Breast epithelium (tissue), 4 donors: ENCODE results near the gene VCY. TPM values are rescaled to one million over a fixed set of nuclear protein-coding genes. Genes with fewer than 3 reads are reported as not detected.
"Not testable (repeated sequence)": the region's sequence is repeated elsewhere in the genome, so short reads cannot be mapped to it uniquely, and the experiment has no call there.

Experiments
- DNase-seq, 2 donors: peaks; one replicate each; pipeline ENCODE4 v3.0.0-alpha.2; 2019; ENCODE audit warnings: low spot score in 2 of 2
- H3K27ac ChIP-seq, 2 donors: fragments of 200-600 bp; sonication (generic) in 1 of 2; one replicate each; pipeline ENCODE4 v1.5.1; 2016 to 2019; ENCODE audit warnings: mild to moderate bottlenecking in 1 of 2
- H3K27me3 ChIP-seq, 2 donors: fragments of 200-600 bp; sonication (generic) in 1 of 2; one replicate each; pipeline versions ENCODE4 v1.5.1 to v1.6.0; 2017 to 2019; ENCODE audit warnings: control low read depth in 1 of 2, mild to moderate bottlenecking in 1 of 2
- H3K36me3 ChIP-seq: fragments of 200-600 bp; one replicate; pipeline ENCODE4 v1.5.1; 2019
- H3K4me1 ChIP-seq, 2 donors: fragments of 200-600 bp; sonication (generic); one replicate each; pipeline ENCODE4 v1.5.1; 2016 to 2019; ENCODE audit warnings: control low read depth in 1 of 2
- H3K4me3 ChIP-seq, 3 donors: fragments of 200-600 bp; sonication (generic); 1 replicate in 2 of 3; 2 replicates in 1 of 3; pipeline ENCODE4 v1.5.1; 2016 to 2019; ENCODE audit warnings: mild to moderate bottlenecking in 3 of 3, moderate library complexity in 2 of 3
- H3K9me3 ChIP-seq, 2 donors: fragments of 200-600 bp; sonication (generic) in 1 of 2; one replicate each; pipeline ENCODE4 v1.5.1; 2016 to 2019; ENCODE audit warnings: control low read depth in 1 of 2
- intact Hi-C: fragments of 100-400 bp; cut with DNase I; formaldehyde crosslinking; loops from one replicate; pipeline ENCODE4 v1.15.1; 2023; ENCODE audit warnings: low total_unique reads
- total RNA-seq, 3 donors: library from RNA; depleted of rRNA; stranded (reverse); fragments of >200 nt; gene quantifications; one replicate each; pipeline ENCODE4 v1.1.0, GENCODE V29; 2016

Gene VCY
- total RNA-seq: not detected

DNA sequence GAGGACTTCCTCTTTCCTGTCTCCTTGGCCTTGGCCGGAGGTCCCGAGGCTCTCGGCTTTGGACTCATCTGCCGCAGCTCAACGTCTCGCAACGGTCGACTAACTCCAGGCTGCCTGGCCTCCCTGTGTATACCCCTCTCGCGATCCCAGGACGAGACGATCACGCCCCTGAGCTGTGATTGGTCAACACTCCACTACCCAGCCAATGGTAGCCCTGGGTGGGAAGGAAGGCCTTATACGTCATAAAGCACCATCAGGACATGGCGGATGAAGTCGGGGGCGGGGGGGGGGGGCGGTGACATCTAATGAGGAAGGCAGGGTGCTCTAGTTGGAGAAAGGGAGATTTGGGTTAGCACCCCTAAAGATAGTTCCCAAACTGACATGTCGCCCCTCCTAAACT is at the start of gene VCY:
Gene VCY, minus strand, starts transcription at position 101 of the 400 bp plus-strand sequence. Its CDS starts 33 bp downstream, at position 68.
- H3K4me1 ChIP-seq, DNase-seq, H3K4me3 ChIP-seq, H3K36me3 ChIP-seq, H3K27me3 ChIP-seq, H3K27ac ChIP-seq, H3K9me3 ChIP-seq, intact Hi-C loops: not testable (repeated sequence)

DNA sequence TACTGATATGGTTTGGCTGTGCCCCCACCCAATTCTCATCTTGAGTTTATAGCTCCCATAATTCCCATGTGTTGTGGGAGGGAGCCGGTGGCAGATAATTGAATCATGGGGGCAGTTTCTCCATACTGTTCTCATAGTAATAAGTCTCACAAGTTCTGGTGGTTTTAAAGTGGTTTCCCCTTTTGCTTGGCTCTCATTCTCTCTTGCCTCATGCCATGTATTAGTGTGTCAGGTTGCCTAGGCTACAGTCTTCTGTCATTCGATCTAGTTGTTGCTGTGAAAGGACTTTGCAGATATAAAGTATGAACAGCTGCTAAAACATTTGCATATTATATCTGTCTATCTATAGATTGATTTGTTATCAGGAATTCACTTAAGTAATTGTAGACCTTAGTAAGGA is 44.1 kb upstream of the VCY start:
- H3K9me3 ChIP-seq, H3K4me1 ChIP-seq, H3K4me3 ChIP-seq, H3K36me3 ChIP-seq, H3K27ac ChIP-seq, H3K27me3 ChIP-seq, intact Hi-C loops, DNase-seq: not testable (repeated sequence)

DNA sequence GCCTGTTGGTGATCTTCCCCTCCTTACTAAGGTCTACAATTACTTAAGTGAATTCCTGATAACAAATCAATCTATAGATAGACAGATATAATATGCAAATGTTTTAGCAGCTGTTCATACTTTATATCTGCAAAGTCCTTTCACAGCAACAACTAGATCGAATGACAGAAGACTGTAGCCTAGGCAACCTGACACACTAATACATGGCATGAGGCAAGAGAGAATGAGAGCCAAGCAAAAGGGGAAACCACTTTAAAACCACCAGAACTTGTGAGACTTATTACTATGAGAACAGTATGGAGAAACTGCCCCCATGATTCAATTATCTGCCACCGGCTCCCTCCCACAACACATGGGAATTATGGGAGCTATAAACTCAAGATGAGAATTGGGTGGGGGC is 25.6 kb upstream of the VCY start:
- H3K9me3 ChIP-seq, intact Hi-C loops, H3K4me3 ChIP-seq, DNase-seq, H3K27me3 ChIP-seq, H3K36me3 ChIP-seq, H3K4me1 ChIP-seq, H3K27ac ChIP-seq: not testable (repeated sequence)

DNA sequence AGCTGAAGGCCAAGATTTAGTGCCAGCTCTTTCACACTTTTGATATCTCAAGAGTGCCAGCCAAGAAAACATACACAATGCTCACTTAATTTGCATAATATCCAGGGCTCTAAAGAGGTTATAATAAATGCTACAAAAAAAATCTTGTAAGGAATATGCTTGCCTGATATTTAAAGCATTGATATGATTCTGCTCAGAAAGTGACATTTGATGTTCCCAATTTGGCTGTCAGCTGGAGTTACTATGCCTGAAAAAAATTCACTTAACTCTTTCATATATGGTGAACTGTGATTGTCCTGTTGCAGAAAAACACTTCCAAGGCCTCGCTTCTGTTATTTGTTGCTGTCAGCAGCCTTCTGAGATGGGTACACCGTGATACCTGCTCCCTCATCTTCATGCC is 43.9 kb downstream of the VCY start:
- DNase-seq, H3K4me1 ChIP-seq, H3K27me3 ChIP-seq, intact Hi-C loops, H3K27ac ChIP-seq, H3K36me3 ChIP-seq, H3K9me3 ChIP-seq, H3K4me3 ChIP-seq: not testable (repeated sequence)

Other genes with a start within 250 kb of the VCY start
- gene VCY1B, start 69.8 kb upstream of the VCY start, total RNA-seq: not detected